SH-SY5Y (cell line): ENCODE measurements around the gene ZNF679.

Source experiments
- GATA2 ChIP-seq: IDR thresholded peaks from 2 replicates; pipeline ENCODE4 v1.6.1; 2011; ENCODE audit warnings: mild to moderate bottlenecking, low read depth, low read length
- GATA3 ChIP-seq: IDR thresholded peaks from 2 replicates; pipeline ENCODE4 v1.6.1; 2011; ENCODE audit warnings: low read depth, mild to moderate bottlenecking, low read length, moderate library complexity

The ZNF679 gene

DNA sequence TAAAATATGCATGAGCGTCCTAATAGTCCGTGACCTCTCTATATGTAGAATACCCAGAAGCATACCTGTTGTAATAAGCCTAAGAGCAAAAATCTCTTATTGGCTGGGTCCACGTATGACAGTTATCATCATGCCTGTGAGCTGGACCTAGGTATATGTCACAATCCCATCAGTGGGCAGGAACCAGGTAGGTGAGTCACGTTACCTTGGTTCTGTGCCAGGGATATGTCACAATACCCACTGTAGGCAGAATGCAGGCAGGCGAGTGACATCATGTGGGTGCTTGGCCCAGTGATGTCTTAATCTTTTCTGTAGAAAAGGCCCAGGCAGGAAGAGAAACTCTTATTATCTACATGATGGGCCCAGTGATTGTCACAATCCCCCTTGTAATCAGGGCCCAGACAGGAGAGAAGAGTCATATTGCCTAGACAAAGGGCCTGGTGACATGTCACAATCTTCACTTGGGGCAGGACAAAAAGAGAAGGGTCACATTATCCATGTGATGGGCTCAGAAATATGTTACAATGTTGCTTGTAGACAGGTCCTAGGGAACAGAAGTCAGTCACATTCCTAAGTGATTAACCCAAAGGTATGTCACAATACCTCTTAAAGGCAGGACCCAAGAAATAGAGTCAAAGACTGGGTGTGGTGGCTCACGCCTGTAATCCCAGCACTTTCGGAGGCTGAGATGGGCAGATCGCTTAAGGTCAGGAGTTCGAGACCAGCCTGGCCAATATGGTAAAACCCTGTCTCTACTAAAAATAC is 72.5 kb downstream of the ZNF679 start:
- TF ChIP-seq GATA2 (no peak), GATA3 (no peak)

DNA sequence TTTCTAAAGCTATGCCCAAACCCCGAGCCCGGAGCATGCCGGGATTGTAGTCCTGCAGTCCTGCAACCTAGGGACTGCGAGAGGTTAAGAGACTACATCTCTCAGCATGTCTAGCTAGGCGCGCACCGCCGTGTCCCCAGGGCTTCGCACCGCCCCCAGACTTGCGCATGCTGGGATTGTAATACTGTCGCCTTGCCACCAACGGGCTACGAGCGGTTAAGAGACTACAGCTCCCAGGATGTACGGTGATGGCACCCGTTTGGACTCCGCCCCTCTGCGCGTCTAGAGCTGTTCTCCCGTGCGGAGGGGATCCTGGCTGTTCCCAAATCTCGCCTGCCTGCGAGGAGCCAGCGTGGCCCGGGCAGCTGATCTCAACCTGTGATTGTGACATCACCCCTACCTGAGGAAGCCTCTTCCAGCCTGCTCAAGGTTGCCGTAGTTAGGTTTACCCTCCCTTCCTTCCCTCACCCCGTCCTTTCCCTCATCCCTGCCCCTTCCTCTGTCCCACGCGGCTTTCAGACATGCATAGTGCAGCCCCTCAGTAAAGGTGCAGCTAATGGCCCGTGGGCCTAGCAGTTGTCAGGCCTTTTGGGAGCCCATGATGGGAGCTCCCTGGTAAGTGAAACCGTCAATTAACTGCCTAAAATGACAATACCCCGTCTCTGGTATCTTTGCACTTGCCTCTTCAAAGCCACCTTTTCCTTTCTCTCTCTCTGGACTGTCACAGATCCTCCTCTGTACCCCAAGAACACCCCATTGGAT is 79.2 kb downstream of the ZNF679 start:
- peak; percentile 73 for TF ChIP-seq GATA2
- TF ChIP-seq GATA3, result no peak

DNA sequence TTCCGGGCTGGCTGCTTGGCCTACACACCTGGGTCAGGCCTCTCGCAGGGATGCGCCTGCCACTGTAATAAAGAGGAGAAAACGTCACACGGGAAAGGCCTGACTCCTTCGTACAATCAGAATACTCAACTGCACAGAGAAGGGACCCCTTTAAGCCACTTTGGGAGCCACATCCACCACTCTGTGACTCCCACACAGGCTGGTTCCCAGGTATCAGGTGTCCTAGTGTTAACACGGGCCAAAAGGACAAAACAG is 79.7 kb downstream of the ZNF679 start:
- TF ChIP-seq GATA3 (no peak), GATA2 (no peak)

DNA sequence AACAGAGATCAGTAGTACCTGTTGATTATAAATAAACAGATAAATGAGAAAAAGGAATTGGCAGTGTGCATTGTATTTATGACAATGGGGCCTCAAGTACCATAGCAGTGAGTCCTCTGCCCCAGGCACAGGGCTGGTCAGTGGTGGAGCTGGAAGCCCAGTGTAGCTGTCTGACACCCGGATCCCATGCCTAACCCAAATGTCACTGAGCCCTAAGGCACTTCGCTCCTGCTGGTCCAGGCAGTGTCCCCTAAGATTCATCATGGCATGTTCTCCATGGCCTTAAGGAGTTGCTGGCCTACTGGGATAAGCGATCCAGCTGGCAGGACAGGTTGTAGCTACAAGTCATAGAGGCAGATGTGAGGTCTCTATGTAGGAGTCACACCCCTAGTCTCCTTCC is 82.2 kb downstream of the ZNF679 start:
- TF ChIP-seq GATA3 (no peak), GATA2 (no peak)

DNA sequence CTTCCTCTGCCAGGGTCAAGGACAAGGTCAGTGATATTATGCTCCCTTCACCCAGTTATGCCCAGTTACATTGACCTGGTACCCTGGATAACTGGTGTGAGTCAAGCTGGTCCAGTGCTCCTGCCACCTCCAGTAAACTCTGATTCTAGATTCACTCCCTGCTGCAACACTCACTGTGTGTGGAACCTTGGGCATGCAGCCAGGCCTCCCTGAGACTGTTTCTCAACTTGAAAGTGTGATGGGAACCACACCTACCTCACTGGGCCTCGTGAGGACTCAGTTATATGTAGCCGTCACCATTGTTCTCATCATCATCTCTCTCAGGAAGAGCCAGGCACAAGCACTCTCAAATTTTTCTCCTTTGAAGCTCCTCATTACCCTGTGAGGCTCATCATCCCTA is 84.6 kb downstream of the ZNF679 start:
- TF ChIP-seq GATA2 (no peak), GATA3 (no peak)

DNA sequence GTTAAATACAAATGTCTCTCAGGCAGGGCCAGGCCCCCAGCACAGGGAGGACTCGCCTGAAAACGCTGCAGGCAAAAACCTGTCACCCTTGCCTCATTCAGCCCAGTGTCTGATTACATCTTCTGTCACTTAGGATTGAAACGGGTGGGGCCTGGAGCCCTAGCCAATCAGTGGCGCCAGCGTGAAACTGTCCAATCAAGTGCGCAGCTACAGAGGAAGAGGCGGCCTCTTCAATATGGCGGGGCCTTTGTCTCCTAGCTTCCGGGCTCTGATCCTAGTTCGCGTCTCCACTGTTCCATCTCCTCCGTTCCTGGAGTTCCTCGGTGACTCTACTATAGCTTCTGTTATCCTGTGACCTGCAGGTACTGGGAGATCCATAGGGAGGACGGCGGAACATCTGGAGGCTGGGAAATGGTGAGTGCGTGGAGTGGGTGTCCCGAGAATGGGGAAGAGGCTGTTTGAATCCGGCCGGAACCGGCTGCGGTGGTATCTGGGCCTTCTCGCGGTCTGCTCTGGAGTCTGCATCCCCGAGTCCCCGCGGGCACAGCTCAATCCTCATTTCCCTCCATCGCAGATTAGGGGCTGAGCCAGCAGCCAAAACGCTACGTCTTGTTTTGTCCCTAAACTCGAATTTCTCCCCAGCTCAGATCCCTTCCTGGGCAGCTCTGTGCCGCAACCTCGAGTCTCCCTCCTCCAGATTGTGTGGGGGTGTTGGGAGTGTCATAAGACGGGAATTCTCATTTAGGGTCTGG is 85.6 kb downstream of the ZNF679 start, which contains the start of gene ZNF736:
Gene ZNF736 (plus strand): TSS at position 222 of the 752 bp plus-strand sequence. CDS start 190 bp downstream, at position 412.
- TF ChIP-seq GATA2, result peak; percentile 97
- peak; percentile 76; the same call in 1 of the 2 replicates for TF ChIP-seq GATA3

DNA sequence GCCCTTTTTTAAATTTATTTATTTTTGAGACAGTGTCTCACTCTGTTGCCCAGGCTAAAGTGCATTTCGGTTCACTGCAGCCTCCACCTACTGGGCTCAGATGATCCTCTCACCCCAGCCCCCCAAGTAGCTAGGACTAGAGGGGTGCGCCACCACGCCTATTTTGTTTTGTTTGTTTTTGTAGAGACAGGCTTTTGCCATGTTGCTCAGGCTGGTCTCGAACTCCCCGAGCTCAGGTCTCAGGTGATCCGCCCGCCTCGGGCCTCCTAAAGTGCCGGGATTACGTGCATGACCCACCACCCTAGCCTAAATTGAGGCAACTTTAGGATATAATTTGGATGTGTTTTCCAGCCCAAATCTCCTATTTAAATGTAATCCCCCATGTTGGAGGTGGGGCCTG is 86.3 kb downstream of the ZNF679 start:
- TF ChIP-seq GATA2, result no peak
- no peak for TF ChIP-seq GATA3
